Natural killer cell (primary cell): Measurements from ENCODE around the gene S100A14. TPM values are rescaled to one million over a fixed set of nuclear protein-coding genes. Genes with fewer than 3 reads are reported as not detected.
"Not testable (repeated sequence)": the region's sequence is repeated elsewhere in the genome, so short reads cannot be mapped to it uniquely, and the experiment has no call there.

Experiments used
- ATAC-seq, 3 donors: fragments of 150-1000 bp in 2 of 3; fragments of 200-7000 bp in 1 of 3; cut with Tn5 transposase; 1 replicate in 1 of 3; 2 replicates in 2 of 3; pipeline ENCODE4 v1.10.0; 2021; ENCODE audit warnings: mild to moderate bottlenecking in 2 of 3, moderate library complexity in 2 of 3
- DNase-seq, 2 donors: peaks; one replicate each; pipeline versions ENCODE4 v3.0.0 to v3.0.0-alpha.2; 2013 to 2021; ENCODE audit warnings: mixed read lengths in 1 of 2
- H3K27ac ChIP-seq: one replicate; pipeline ENCODE4 v1.5.1; 2013; ENCODE audit warnings: mild to moderate bottlenecking, low read length
- H3K27me3 ChIP-seq: one replicate; pipeline ENCODE4 v1.6.1; 2013; ENCODE audit warnings: low read length; ENCODE audit not compliant: control insufficient read depth, insufficient read depth
- H3K36me3 ChIP-seq: one replicate; pipeline ENCODE4 v1.6.1; 2013; ENCODE audit warnings: low read length; ENCODE audit not compliant: control insufficient read depth, insufficient read depth
- H3K4me1 ChIP-seq: one replicate; pipeline ENCODE4 v1.6.1; 2013; ENCODE audit warnings: low read length; ENCODE audit not compliant: control insufficient read depth, insufficient read depth
- H3K4me3 ChIP-seq: one replicate; pipeline ENCODE4 v1.5.1; 2013; ENCODE audit warnings: low read length
- H3K9me3 ChIP-seq: one replicate; pipeline ENCODE4 v1.6.1; 2013; ENCODE audit warnings: low read length; ENCODE audit not compliant: control insufficient read depth, insufficient read depth
- H3K27ac Mint-ChIP-seq, 2 donors: one replicate each; pipeline ENCODE4 v1.8.0; 2022; ENCODE audit warnings: mild to moderate bottlenecking in 2 of 2, mixed read lengths in 2 of 2, moderate library complexity in 1 of 2
- H3K27me3 Mint-ChIP-seq, 2 donors: one replicate each; pipeline ENCODE4 v1.8.0; 2022; ENCODE audit warnings: low read depth in 2 of 2, mixed read lengths in 2 of 2
- H3K36me3 Mint-ChIP-seq: one replicate; pipeline ENCODE4 v1.8.0; 2022; ENCODE audit warnings: mixed read lengths
- H3K4me1 Mint-ChIP-seq, 2 donors: one replicate each; pipeline ENCODE4 v1.8.0; 2022; ENCODE audit warnings: mixed read lengths in 2 of 2
- H3K4me3 Mint-ChIP-seq: one replicate; pipeline ENCODE4 v1.8.0; 2022; ENCODE audit warnings: mild to moderate bottlenecking, moderate library complexity, mixed read lengths
- H3K9me3 Mint-ChIP-seq, 2 donors: one replicate each; pipeline ENCODE4 v1.8.0; 2022; ENCODE audit warnings: mixed read lengths in 2 of 2
- CTCF ChIP-seq: fragments of 200-600 bp; IDR thresholded peaks from one replicate; pipeline ENCODE4 v1.8.0; 2022; ENCODE audit warnings: antibody characterized with exemption
- WGBS: methylation state at CpG from one replicate; pipeline ENCODE4 v1.1.7; 2013; ENCODE audit warnings: missing lambda C conversion rate; ENCODE audit not compliant: insufficient coverage; 5-methylcytosine and 5-hydroxymethylcytosine counted together
- intact Hi-C: fragments of 100-400 bp; cut with micrococcal nuclease; formaldehyde crosslinking; loops from one replicate; pipeline ENCODE4 v1.14.2; 2022
- total RNA-seq, 4 donors: library from RNA; stranded (reverse); fragments of 120-200 nt in 1 of 4; gene quantifications; one replicate each; pipeline versions ENCODE4 v1.2.3 to v1.2.4, GENCODE V29; 2013 to 2022

S100A14 gene
- total RNA-seq, 3 donors from 2014 or later (not counting 1 experiment from before 2014, with no cell fraction given): not detected

- Histone ChIP-seq H3K27ac (no peak overlapping the region), H3K27me3 (no peaks in the 10 kb centered on the region), H3K9me3 (no peaks in the 10 kb centered on the region), H3K4me1 (peaks cover 15% of the 10 kb centered on the region), H3K4me3 (no peak overlapping the region), H3K36me3 (peaks cover 73% of the 10 kb centered on the region)
- DNase-seq: no peak
- Mint-ChIP-seq H3K36me3 (peaks cover 44% of the 10 kb centered on the region), H3K4me1 (peaks cover 53 to 60% of the 10 kb centered on the region in 2 donors), H3K4me3 (no peak overlapping the region), H3K9me3 (no peaks in the 10 kb centered on the region), H3K27ac (peak overlapping the region; percentile 75 to 82), H3K27me3 (no peaks in the 10 kb centered on the region)
- ATAC-seq: no peak
- intact Hi-C loops: no loop called here
- no peak for TF ChIP-seq CTCF
Measured at GRCh38 chr1:153643816-153644215, 27.7 kb upstream of the S100A14 start.

- Mint-ChIP-seq H3K27ac (peak overlapping the region; percentile 75 to 82), H3K36me3 (peaks cover 46% of the 10 kb centered on the region), H3K9me3 (no peaks in the 10 kb centered on the region), H3K4me3 (no peak overlapping the region), H3K4me1 (peaks cover 53 to 60% of the 10 kb centered on the region in 2 donors), H3K27me3 (no peaks in the 10 kb centered on the region)
- Histone ChIP-seq H3K4me3 (no peak overlapping the region), H3K27me3 (no peaks in the 10 kb centered on the region), H3K9me3 (no peaks in the 10 kb centered on the region), H3K27ac (no peak overlapping the region), H3K36me3 (peaks cover 80% of the 10 kb centered on the region), H3K4me1 (peaks cover 15% of the 10 kb centered on the region)
- WGBS: 97% methylated on average over 8 of the region's 11 CpGs
- TF ChIP-seq CTCF: no peak
- no peak for DNase-seq
- intact Hi-C loops: no loop called here
- ATAC-seq: no peak
Measured at GRCh38 chr1:153643100-153643499, 27.0 kb upstream of the S100A14 start.

GRCh38 chr1:153642161-153642560 is 26.0 kb upstream of the S100A14 start:
- WGBS: 97% methylated on average over 10 of the region's 11 CpGs
- no peaks in the 10 kb centered on the region for H3K9me3 ChIP-seq
- no peak overlapping the region for H3K27ac ChIP-seq
- peaks cover 52% of the 10 kb centered on the region for H3K36me3 Mint-ChIP-seq
- no peak overlapping the region for H3K4me3 ChIP-seq
- ATAC-seq (no peak), DNase-seq (no peak)
- H3K4me1 Mint-ChIP-seq: peaks cover 46 to 57% of the 10 kb centered on the region in 2 donors
- intact Hi-C loops: no loop called here
- H3K27ac Mint-ChIP-seq: peak overlapping the region in 1 of 2 donors; percentile 57
- H3K27me3 Mint-ChIP-seq: no peaks in the 10 kb centered on the region
- peaks cover 11% of the 10 kb centered on the region for H3K4me1 ChIP-seq
- TF ChIP-seq CTCF: no peak
- H3K4me3 Mint-ChIP-seq: no peak overlapping the region
- no peaks in the 10 kb centered on the region for H3K27me3 ChIP-seq
- H3K9me3 Mint-ChIP-seq: no peaks in the 10 kb centered on the region
- H3K36me3 ChIP-seq: peaks cover 88% of the 10 kb centered on the region

GRCh38 chr1:153640861-153641260 is 24.7 kb upstream of the S100A14 start:
- Mint-ChIP-seq H3K27me3 (no peaks in the 10 kb centered on the region), H3K9me3 (no peaks in the 10 kb centered on the region), H3K27ac (peak overlapping the region; percentile 14 to 57), H3K4me1 (peaks cover 38 to 49% of the 10 kb centered on the region in 2 donors), H3K36me3 (peaks cover 43% of the 10 kb centered on the region), H3K4me3 (no peak overlapping the region)
- 91% methylated on average over 5 of the region's 6 CpGs for WGBS
- no peaks in the 10 kb centered on the region for H3K9me3 ChIP-seq
- H3K36me3 ChIP-seq: peaks cover 97% of the 10 kb centered on the region
- TF ChIP-seq CTCF: no peak
- ATAC-seq (no peak), DNase-seq (no peak)
- no peak overlapping the region for H3K27ac ChIP-seq
- peaks cover 4% of the 10 kb centered on the region for H3K4me1 ChIP-seq
- no peaks in the 10 kb centered on the region for H3K27me3 ChIP-seq
- no peak overlapping the region for H3K4me3 ChIP-seq
- intact Hi-C loops: no loop called here

- H3K27me3 Mint-ChIP-seq: not testable (repeated sequence)
Measured at GRCh38 chr1:153640213-153640612, 24.1 kb upstream of the S100A14 start.

More at GRCh38 chr1:153640213-153640612, 24.1 kb upstream of the S100A14 start:
- Mint-ChIP-seq H3K4me1 (peaks cover 32 to 44% of the 10 kb centered on the region in 2 donors), H3K36me3 (peaks cover 36% of the 10 kb centered on the region)
- DNase-seq, H3K27ac Mint-ChIP-seq, ATAC-seq, H3K9me3 ChIP-seq, H3K9me3 Mint-ChIP-seq, H3K4me3 Mint-ChIP-seq, H3K27ac ChIP-seq, H3K4me3 ChIP-seq, H3K27me3 ChIP-seq, intact Hi-C loops: not testable (repeated sequence)
- WGBS: 98% methylated on average over 5 of the region's 5 CpGs
- H3K36me3 ChIP-seq: peaks cover 91% of the 10 kb centered on the region
- peaks cover 11% of the 10 kb centered on the region for H3K4me1 ChIP-seq
